C4-2B (cell line): Measurements from ENCODE around the gene TSC22D1.

ENCODE experiments used
- ZFX ChIP-seq: fragments of 450-650 bp; IDR thresholded peaks from 2 replicates; pipeline ENCODE4 v1.6.1; 2017
- TF ChIP-seq, protein P1 (sequence below): fragments of 450-650 bp; conservative IDR thresholded peaks from 2 replicates; pipeline ENCODE4 v1.5.1; 2017; ENCODE audit warnings: mild to moderate bottlenecking

DNA sequence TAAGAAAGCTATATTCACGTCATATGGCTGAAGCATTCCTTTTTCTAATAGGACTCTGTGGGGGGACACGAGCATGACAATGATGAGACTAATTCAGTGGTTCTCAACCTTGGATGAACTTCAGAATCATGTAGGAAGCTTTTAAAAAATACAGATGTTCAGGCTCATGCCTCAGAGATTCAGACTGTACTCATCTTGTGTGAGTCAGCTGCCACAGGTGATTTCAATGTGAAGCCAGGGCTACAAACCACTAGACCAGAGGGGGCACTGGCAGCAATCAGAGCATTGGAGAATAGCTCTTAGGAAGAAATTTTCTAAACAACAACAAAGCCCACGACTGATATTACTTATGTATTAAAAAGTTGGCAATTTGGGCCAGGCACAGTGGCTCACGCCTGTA, 110.8 kb downstream of the TSC22D1 start:
- TF ChIP-seq, protein P1, sequence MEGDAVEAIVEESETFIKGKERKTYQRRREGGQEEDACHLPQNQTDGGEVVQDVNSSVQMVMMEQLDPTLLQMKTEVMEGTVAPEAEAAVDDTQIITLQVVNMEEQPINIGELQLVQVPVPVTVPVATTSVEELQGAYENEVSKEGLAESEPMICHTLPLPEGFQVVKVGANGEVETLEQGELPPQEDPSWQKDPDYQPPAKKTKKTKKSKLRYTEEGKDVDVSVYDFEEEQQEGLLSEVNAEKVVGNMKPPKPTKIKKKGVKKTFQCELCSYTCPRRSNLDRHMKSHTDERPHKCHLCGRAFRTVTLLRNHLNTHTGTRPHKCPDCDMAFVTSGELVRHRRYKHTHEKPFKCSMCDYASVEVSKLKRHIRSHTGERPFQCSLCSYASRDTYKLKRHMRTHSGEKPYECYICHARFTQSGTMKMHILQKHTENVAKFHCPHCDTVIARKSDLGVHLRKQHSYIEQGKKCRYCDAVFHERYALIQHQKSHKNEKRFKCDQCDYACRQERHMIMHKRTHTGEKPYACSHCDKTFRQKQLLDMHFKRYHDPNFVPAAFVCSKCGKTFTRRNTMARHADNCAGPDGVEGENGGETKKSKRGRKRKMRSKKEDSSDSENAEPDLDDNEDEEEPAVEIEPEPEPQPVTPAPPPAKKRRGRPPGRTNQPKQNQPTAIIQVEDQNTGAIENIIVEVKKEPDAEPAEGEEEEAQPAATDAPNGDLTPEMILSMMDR, result no peak
- TF ChIP-seq ZFX, result no peak
